Measurements from ENCODE around the gene KIF16B.

KIF16B gene

GRCh38 chr20:16562259-16562658 lies 11.0 kb downstream of the KIF16B start:
- WGBS, result 94% methylated on average over 10 of the region's 10 CpGs

GRCh38 chr20:16560661-16561060 lies 12.6 kb downstream of the KIF16B start:
- Histone ChIP-seq H2BK12ac (ENCODE audit: low read length in 2 of 2) (no peak overlapping the region), H2AK5ac (ENCODE audit: low read length, severe bottlenecking) (no peak overlapping the region), H2AFZ (ENCODE audit: low read depth, low read length) (no peak overlapping the region), H2BK120ac (ENCODE audit: low read depth, low read length) (no peak overlapping the region), H3K27ac (ENCODE audit: low read length, poor library complexity, severe bottlenecking) (no peak overlapping the region), H3K4ac (ENCODE audit: low read depth in 1 of 2, low read length in 2 of 2) (no peak overlapping the region), H3K23ac (ENCODE audit: low read length in 2 of 2) (no peak overlapping the region), H3K14ac (ENCODE audit: low read length in 2 of 2) (no peak overlapping the region), H3K4me3 (ENCODE audit: insufficient read depth in 1 of 2, low read depth in 1 of 2, low read length in 2 of 2) (no peak overlapping the region), H4K8ac (ENCODE audit: low read length) (no peak overlapping the region), H2BK15ac (ENCODE audit: low read depth, poor library complexity, severe bottlenecking) (no peak overlapping the region), H3K79me1 (replicated peaks; ENCODE audit: low read length, poor library complexity, severe bottlenecking) (peaks cover 42% of the 10 kb centered on the region), H3K9ac (ENCODE audit: low read length) (no peak overlapping the region), H3K9me3 (ENCODE audit: control insufficient read depth, low read length) (no peaks in the 10 kb centered on the region), H3K4me1 (ENCODE audit: control insufficient read depth, insufficient read depth, low read depth, low read length) (peaks cover 1% of the 10 kb centered on the region), H3K36me3 (ENCODE audit: control insufficient read depth in 1 of 2, insufficient read depth in 2 of 2, low read depth in 1 of 2, low read length in 2 of 2) (no peaks in the 10 kb centered on the region), H3K4me2 (ENCODE audit: low read length, poor library complexity, severe bottlenecking) (no peak overlapping the region), H2BK5ac (ENCODE audit: low read depth, low read length, poor library complexity, severe bottlenecking) (no peak overlapping the region), H4K91ac (ENCODE audit: low read length) (no peak overlapping the region), H3K18ac (ENCODE audit: low read depth in 1 of 2, low read length in 2 of 2) (no peak overlapping the region), H3K27me3 (ENCODE audit: control insufficient read depth in 1 of 2, insufficient read depth in 1 of 2, low read length in 2 of 2) (no peaks in the 10 kb centered on the region)
- 85% methylated on average over 8 of the region's 9 CpGs for WGBS
- no peak for DNase-seq

More at GRCh38 chr20:16562259-16562658, 11.0 kb downstream of the KIF16B start:
- H2AK5ac ChIP-seq (ENCODE audit: low read length, severe bottlenecking), result no peak overlapping the region
- H3K9me3 ChIP-seq (ENCODE audit: control insufficient read depth, low read length), result no peaks in the 10 kb centered on the region
- no peak overlapping the region for H2BK12ac ChIP-seq (ENCODE audit: low read length in 2 of 2)
- no peak overlapping the region for H2BK120ac ChIP-seq (ENCODE audit: low read depth, low read length)
- H3K79me1 ChIP-seq (replicated peaks; ENCODE audit: low read length, poor library complexity, severe bottlenecking), result peaks cover 41% of the 10 kb centered on the region
- peaks cover 1% of the 10 kb centered on the region for H3K4me1 ChIP-seq (ENCODE audit: control insufficient read depth, insufficient read depth, low read depth, low read length)
- no peak overlapping the region for H2BK5ac ChIP-seq (ENCODE audit: low read depth, low read length, poor library complexity, severe bottlenecking)
- H3K9ac ChIP-seq (ENCODE audit: low read length), result no peak overlapping the region
- no peak overlapping the region for H3K27ac ChIP-seq (ENCODE audit: low read length, poor library complexity, severe bottlenecking)
- no peak overlapping the region for H3K14ac ChIP-seq (ENCODE audit: low read length in 2 of 2)
- H3K23ac ChIP-seq (ENCODE audit: low read length in 2 of 2), result no peak overlapping the region
- H3K4me3 ChIP-seq (ENCODE audit: insufficient read depth in 1 of 2, low read depth in 1 of 2, low read length in 2 of 2), result no peak overlapping the region
- H4K91ac ChIP-seq (ENCODE audit: low read length), result no peak overlapping the region
- H3K27me3 ChIP-seq (ENCODE audit: control insufficient read depth in 1 of 2, insufficient read depth in 1 of 2, low read length in 2 of 2), result no peaks in the 10 kb centered on the region
- no peak overlapping the region for H3K4me2 ChIP-seq (ENCODE audit: low read length, poor library complexity, severe bottlenecking)
- no peak overlapping the region for H3K4ac ChIP-seq (ENCODE audit: low read depth in 1 of 2, low read length in 2 of 2)
- no peak overlapping the region for H3K18ac ChIP-seq (ENCODE audit: low read depth in 1 of 2, low read length in 2 of 2)
- H2AFZ ChIP-seq (ENCODE audit: low read depth, low read length), result no peak overlapping the region
- H3K36me3 ChIP-seq (ENCODE audit: control insufficient read depth in 1 of 2, insufficient read depth in 2 of 2, low read depth in 1 of 2, low read length in 2 of 2), result no peaks in the 10 kb centered on the region
- no peak overlapping the region for H4K8ac ChIP-seq (ENCODE audit: low read length)
- no peak for DNase-seq
- no peak overlapping the region for H2BK15ac ChIP-seq (ENCODE audit: low read depth, poor library complexity, severe bottlenecking)

- Histone ChIP-seq H2BK12ac (ENCODE audit: low read length in 2 of 2) (no peak overlapping the region), H3K18ac (ENCODE audit: low read depth in 1 of 2, low read length in 2 of 2) (no peak overlapping the region), H3K23ac (ENCODE audit: low read length in 2 of 2) (no peak overlapping the region), H3K4me1 (ENCODE audit: control insufficient read depth, insufficient read depth, low read depth, low read length) (peaks cover 1% of the 10 kb centered on the region), H4K8ac (ENCODE audit: low read length) (no peak overlapping the region), H3K36me3 (ENCODE audit: control insufficient read depth in 1 of 2, insufficient read depth in 2 of 2, low read depth in 1 of 2, low read length in 2 of 2) (no peaks in the 10 kb centered on the region), H4K91ac (ENCODE audit: low read length) (no peak overlapping the region), H3K27me3 (ENCODE audit: control insufficient read depth in 1 of 2, insufficient read depth in 1 of 2, low read length in 2 of 2) (no peaks in the 10 kb centered on the region), H3K9me3 (ENCODE audit: control insufficient read depth, low read length) (no peaks in the 10 kb centered on the region), H3K9ac (ENCODE audit: low read length) (no peak overlapping the region), H2BK15ac (ENCODE audit: low read depth, poor library complexity, severe bottlenecking) (no peak overlapping the region), H3K14ac (ENCODE audit: low read length in 2 of 2) (no peak overlapping the region), H3K4me2 (ENCODE audit: low read length, poor library complexity, severe bottlenecking) (no peak overlapping the region), H2AK5ac (ENCODE audit: low read length, severe bottlenecking) (no peak overlapping the region), H2BK120ac (ENCODE audit: low read depth, low read length) (no peak overlapping the region), H2BK5ac (ENCODE audit: low read depth, low read length, poor library complexity, severe bottlenecking) (no peak overlapping the region), H3K4me3 (ENCODE audit: insufficient read depth in 1 of 2, low read depth in 1 of 2, low read length in 2 of 2) (no peak overlapping the region), H3K79me1 (replicated peaks; ENCODE audit: low read length, poor library complexity, severe bottlenecking) (peaks cover 39% of the 10 kb centered on the region), H3K4ac (ENCODE audit: low read depth in 1 of 2, low read length in 2 of 2) (no peak overlapping the region), H2AFZ (ENCODE audit: low read depth, low read length) (no peak overlapping the region), H3K27ac (ENCODE audit: low read length, poor library complexity, severe bottlenecking) (no peak overlapping the region)
- DNase-seq, result no peak
- WGBS, result 87% methylated on average over 2 of the region's 2 CpGs
Measured at GRCh38 chr20:16560216-16560615, 13.0 kb downstream of the KIF16B start.

GRCh38 chr20:16556301-16556700 lies 16.9 kb downstream of the KIF16B start:
- peaks cover 5% of the 10 kb centered on the region for H3K4me1 ChIP-seq (ENCODE audit: control insufficient read depth, insufficient read depth, low read depth, low read length)
- H3K18ac ChIP-seq (ENCODE audit: low read depth in 1 of 2, low read length in 2 of 2), result no peak overlapping the region
- H2AFZ ChIP-seq (ENCODE audit: low read depth, low read length), result no peak overlapping the region
- H2BK12ac ChIP-seq (ENCODE audit: low read length in 2 of 2), result no peak overlapping the region
- 56% methylated on average over 5 of the region's 5 CpGs for WGBS
- H2BK5ac ChIP-seq (ENCODE audit: low read depth, low read length, poor library complexity, severe bottlenecking), result no peak overlapping the region
- H3K27me3 ChIP-seq (ENCODE audit: control insufficient read depth in 1 of 2, insufficient read depth in 1 of 2, low read length in 2 of 2), result no peaks in the 10 kb centered on the region
- H3K14ac ChIP-seq (ENCODE audit: low read length in 2 of 2), result no peak overlapping the region
- H3K23ac ChIP-seq (ENCODE audit: low read length in 2 of 2), result no peak overlapping the region
- H2BK120ac ChIP-seq (ENCODE audit: low read depth, low read length), result no peak overlapping the region
- peak; percentile 92 for DNase-seq
- H3K79me1 ChIP-seq (replicated peaks; ENCODE audit: low read length, poor library complexity, severe bottlenecking), result peaks cover 51% of the 10 kb centered on the region
- H3K9me3 ChIP-seq (ENCODE audit: control insufficient read depth, low read length), result no peaks in the 10 kb centered on the region
- H4K8ac ChIP-seq (ENCODE audit: low read length), result no peak overlapping the region
- H3K4me2 ChIP-seq (ENCODE audit: low read length, poor library complexity, severe bottlenecking), result no peak overlapping the region
- H3K4me3 ChIP-seq (ENCODE audit: insufficient read depth in 1 of 2, low read depth in 1 of 2, low read length in 2 of 2), result no peak overlapping the region
- H3K9ac ChIP-seq (ENCODE audit: low read length), result peak overlapping the region; percentile 6
- no peak overlapping the region for H4K91ac ChIP-seq (ENCODE audit: low read length)
- no peak overlapping the region for H2BK15ac ChIP-seq (ENCODE audit: low read depth, poor library complexity, severe bottlenecking)
- no peak overlapping the region for H2AK5ac ChIP-seq (ENCODE audit: low read length, severe bottlenecking)
- no peak overlapping the region for H3K27ac ChIP-seq (ENCODE audit: low read length, poor library complexity, severe bottlenecking)
- no peak overlapping the region for H3K4ac ChIP-seq (ENCODE audit: low read depth in 1 of 2, low read length in 2 of 2)
- no peaks in the 10 kb centered on the region for H3K36me3 ChIP-seq (ENCODE audit: control insufficient read depth in 1 of 2, insufficient read depth in 2 of 2, low read depth in 1 of 2, low read length in 2 of 2)

Data from mesenchymal stem cell (in vitro differentiated cells and primary cell).